NCI-H748 (cell line): Measurements from ENCODE around the gene PZP.

Experiments
- DNase-seq: peaks from one replicate; lab custom pipeline; 2025; ENCODE audit not compliant: unreplicated experiment; lab: John Stamatoyannopoulos, UW

PZP gene

GRCh38 chr12:9104767-9105423 lies 103.3 kb downstream of the PZP start:
- DNase-seq: no peak

GRCh38 chr12:9104087-9104486 lies 104.1 kb downstream of the PZP start:
- DNase-seq: no peak

GRCh38 chr12:9103050-9103849 lies 104.9 kb downstream of the PZP start:
- DNase-seq: no peak

- DNase-seq: no peak
Measured at GRCh38 chr12:9101018-9101687, 107.0 kb downstream of the PZP start.

GRCh38 chr12:9099552-9100190 lies 108.5 kb downstream of the PZP start:
- no peak for DNase-seq
